GM12878 (cell line): Measurements from ENCODE around the gene RREB1. TPM values are rescaled to one million over a fixed set of nuclear protein-coding genes. Genes with fewer than 3 reads are reported as not detected.

ENCODE experiments used
- ATAC-seq: fragments of 200-7000 bp; cut with Tn5 transposase; 3 replicates; pipeline ENCODE4 v1.9.1; 2020; ENCODE audit warnings: mild to moderate bottlenecking, moderate library complexity
- BruUV-seq: library from RNA; stranded (reverse); fragments of 400-500 nt; replicated peaks from 2 replicates; lab custom pipeline; 2021; lab: Mats Ljungman, UMichigan
- CTCF ChIA-PET: fragments of 300-600 bp; sonication (Branson Sonifier 250); formaldehyde crosslinking; extraction: SDS; loops from one replicate; lab custom pipeline; 2021; ENCODE audit warnings: inconsistent platforms; lab: Yijun Ruan, JAX
- POLR2A ChIA-PET: fragments of 350-600 bp; formaldehyde crosslinking; extraction: SDS; loops from one replicate; lab custom pipeline; 2021; ENCODE audit warnings: inconsistent platforms; lab: Charles Lee
- RAD21 ChIA-PET: fragments of 300-600 bp; sonication (Branson Sonifier 250); formaldehyde crosslinking; loops from one replicate; lab custom pipeline; 2023; ENCODE audit warnings: antibody characterized with exemption; ENCODE audit not compliant: unreplicated experiment; lab: Charles Lee
- SMC1A ChIA-PET: fragments of 300-600 bp; sonication (Branson Sonifier 250); formaldehyde crosslinking; loops from one replicate; lab custom pipeline; 2023; ENCODE audit not compliant: unreplicated experiment, uncharacterized antibody; lab: Charles Lee
- DNase-seq: peaks from one replicate; pipeline ENCODE4 v3.0.0-alpha.2; 2011; ENCODE audit warnings: low read depth, low spot score
- FAIRE-seq: peaks from 3 replicates; lab custom pipeline; 2011; peaks lifted over from hg19 to GRCh38; lab: Jason Lieb, UNC
- H2AFZ ChIP-seq: 2 replicates; pipeline ENCODE4 v1.6.0; 2011; ENCODE audit warnings: low read depth, low read length, control low read depth; ENCODE audit not compliant: control insufficient read depth
- H3K27ac ChIP-seq: 2 replicates; pipeline ENCODE4 v1.5.1; 2011; ENCODE audit warnings: control low read depth; ENCODE audit not compliant: control insufficient read depth, insufficient read depth
- H3K27me3 ChIP-seq, 2 experiments: replicated peaks in 1 of 2; 2 replicates each; pipeline versions ENCODE4 v1.6.0 to v1.6.1; 2011; ENCODE audit warnings: low read length in 1 of 2; ENCODE audit not compliant: control insufficient read depth in 2 of 2, insufficient read depth in 2 of 2
- H3K36me3 ChIP-seq, 2 experiments: 2 replicates each; pipeline ENCODE4 v1.5.1; 2011; ENCODE audit warnings: low read length in 1 of 2; ENCODE audit not compliant: control insufficient read depth in 2 of 2, insufficient read depth in 2 of 2
- H3K4me1 ChIP-seq: 2 replicates; pipeline ENCODE4 v1.6.1; 2011; ENCODE audit warnings: mild to moderate bottlenecking, low read length, moderate library complexity, mixed read lengths; ENCODE audit not compliant: control insufficient read depth, insufficient read depth
- H3K4me2 ChIP-seq: 2 replicates; pipeline ENCODE4 v1.6.0; 2011; ENCODE audit warnings: control low read depth; ENCODE audit not compliant: control insufficient read depth, insufficient read depth
- H3K4me3 ChIP-seq: fragments of 200-600 bp; sonication (generic); 2 replicates; pipeline ENCODE4 v1.5.1; 2016
- H3K79me2 ChIP-seq: 2 replicates; pipeline ENCODE4 v1.6.0; 2011; ENCODE audit warnings: low read length; ENCODE audit not compliant: control insufficient read depth, insufficient read depth
- H3K9ac ChIP-seq: 2 replicates; pipeline ENCODE4 v1.8.0; 2011; ENCODE audit warnings: low read length, control low read depth, mixed read lengths; ENCODE audit not compliant: control insufficient read depth, insufficient read depth
- H3K9me3 ChIP-seq: replicated peaks from 3 replicates; pipeline ENCODE4 v1.5.1; 2011; ENCODE audit warnings: mild to moderate bottlenecking, low read length; ENCODE audit not compliant: control insufficient read depth, insufficient read depth
- H4K20me1 ChIP-seq: 2 replicates; pipeline ENCODE4 v1.6.0; 2011; ENCODE audit not compliant: control insufficient read depth, insufficient read depth
- CBX3 ChIP-seq: fragments of 200-600 bp; sonication (generic); IDR thresholded peaks from 2 replicates; pipeline ENCODE4 v1.6.1; 2016; ENCODE audit warnings: low read depth, borderline replicate concordance
- CREM ChIP-seq: IDR thresholded peaks from 2 replicates; pipeline ENCODE4 v1.6.1; 2014; ENCODE audit warnings: antibody characterized with exemption, low read depth
- E2F8 ChIP-seq: fragments of 450-650 bp; IDR thresholded peaks from 2 replicates; pipeline ENCODE4 v1.6.1; 2018; ENCODE audit warnings: mild to moderate bottlenecking, low read depth, moderate library complexity; ENCODE audit not compliant: partially characterized antibody
- GATAD2B ChIP-seq: fragments of 450-650 bp; conservative IDR thresholded peaks from 2 replicates; pipeline ENCODE4 v1.6.1; 2017; ENCODE audit warnings: low read depth, mild to moderate bottlenecking, moderate library complexity
- HDAC6 ChIP-seq: fragments of 200-600 bp; sonication (generic); IDR thresholded peaks from one replicate; pipeline ENCODE4 v1.8.0; 2017; ENCODE audit warnings: antibody characterized with exemption; ENCODE audit not compliant: unreplicated experiment
- MTA3 ChIP-seq: IDR thresholded peaks from 2 replicates; pipeline ENCODE4 v1.6.1; 2012; ENCODE audit warnings: low read length, inconsistent platforms, borderline replicate concordance
- MXI1 ChIP-seq: fragments of 150-350 bp; IDR thresholded peaks from 2 replicates; pipeline ENCODE4 v1.6.1; 2011; ENCODE audit warnings: low read depth, mild to moderate bottlenecking, inconsistent platforms, low read length, improper control_type of control experiment
- RELB ChIP-seq: fragments of 450-650 bp; IDR thresholded peaks from 2 replicates; pipeline ENCODE4 v1.6.1; 2017; ENCODE audit warnings: low read depth, mild to moderate bottlenecking, moderate library complexity
- SREBF2 ChIP-seq: IDR thresholded peaks from 2 replicates; pipeline ENCODE4 v1.6.1; 2012; ENCODE audit warnings: mild to moderate bottlenecking, low read length
- SUZ12 ChIP-seq: fragments of 200-600 bp; sonication (generic); IDR thresholded peaks from one replicate; pipeline ENCODE4 v1.6.1; 2018; ENCODE audit warnings: antibody characterized with exemption, mild to moderate bottlenecking; ENCODE audit not compliant: unreplicated experiment
- TBL1XR1 ChIP-seq: IDR thresholded peaks from 2 replicates; pipeline ENCODE4 v1.6.1; 2012; ENCODE audit warnings: low read depth, low read length, improper control_type of control experiment
- ZBTB11 ChIP-seq: fragments of 450-650 bp; formaldehyde crosslinking; IDR thresholded peaks from 2 replicates; pipeline ENCODE4 v1.5.0; 2022; ENCODE audit warnings: mild to moderate bottlenecking, missing genetic modification characterization
- WGBS: methylation state at CpG from one replicate; pipeline ENCODE4 v1.1.6; 2016; ENCODE audit warnings: low lambda C conversion rate; ENCODE audit not compliant: insufficient replicate concordance, insufficient coverage; ENCODE audit errors: missing lambda C conversion rate; 5-methylcytosine and 5-hydroxymethylcytosine counted together
- in situ Hi-C: fragments of 300-500 bp; cut with MboI; formaldehyde crosslinking; loops from 9 replicates; pipeline ENCODE4 v1.14.3; 2018; ENCODE audit warnings: mixed read lengths
- intact Hi-C: fragments of 100-400 bp; cut with micrococcal nuclease; formaldehyde crosslinking; loops from one replicate; pipeline ENCODE4 v1.14.2; 2022; ENCODE audit not compliant: unreplicated experiment
- polyA plus RNA-seq, 11 experiments: library from polyadenylated mRNA; depleted of rRNA in 4 of 11; unstranded in 6 of 11; stranded (reverse) in 5 of 11; fragments of >200 nt; fragmentation: Nextera tagmentation in 4 of 11; fragmentation: Illumina TruSeq in 1 of 11; extraction: Ambion mirVana in 4 of 11; extraction: Trizol in 1 of 11; gene quantifications; 1 replicate in 1 of 11; 2 replicates in 10 of 11; pipeline versions ENCODE4 v1.2.1 to v1.2.3, GENCODE V29; 2011 to 2016; ENCODE audit warnings: inconsistent platforms in 2 of 11, missing spikeins in 2 of 11, low read depth in 1 of 11
- total RNA-seq, 4 experiments: library from RNA; depleted of rRNA in 3 of 4; stranded (reverse); fragments of >200 nt in 3 of 4; fragmentation: Illumina TruSeq in 1 of 4; extraction: Trizol in 1 of 4; gene quantifications; 2 replicates each; pipeline versions ENCODE4 v1.2.1 to v1.2.3, GENCODE V29; 2013 to 2021

RREB1 gene
- total and polyA plus RNA-seq, 10 of the 15 experiments (the other 5 are each of a cell fraction or from before 2014, with no cell fraction given): 1.9 to 30.3 (median 8.6) TPM

GRCh38 chr6:7163661-7164071, 55.9 kb downstream of the RREB1 start:
- in situ Hi-C loops (no loop called here), intact Hi-C loops (no loop called here)
- WGBS: 81% methylated on average over 12 of the region's 12 CpGs
- H3K27ac ChIP-seq: no peak overlapping the region
- FAIRE-seq: no peak
- ChIA-PET RAD21 (no interaction called here), SMC1A (no interaction called here), CTCF (no interaction called here), POLR2A (no interaction called here)
- no peak overlapping the region for H2AFZ ChIP-seq
- no peaks in the 10 kb centered on the region for H3K9me3 ChIP-seq
- no peak overlapping the region for H3K4me2 ChIP-seq
- no peak for TF ChIP-seq E2F8
- no peak for TF ChIP-seq SUZ12
- TF ChIP-seq TBL1XR1: no peak
- TF ChIP-seq HDAC6: no peak
- TF ChIP-seq MXI1: no peak
- TF ChIP-seq ZBTB11 (CRISPR knock-in tag): no peak
- TF ChIP-seq GATAD2B: no peak
- no peak for TF ChIP-seq RELB
- TF ChIP-seq CBX3: no peak
- TF ChIP-seq CREM: no peak
- TF ChIP-seq MTA3: no peak
- no peak for TF ChIP-seq SREBF2
- DNase-seq: no peak
- ATAC-seq: no peak
- H3K4me1 ChIP-seq: peaks cover 18% of the 10 kb centered on the region
- no peak overlapping the region for H3K4me3 ChIP-seq
- peaks cover 5% of the 10 kb centered on the region for H4K20me1 ChIP-seq
- no peaks in the 10 kb centered on the region for H3K27me3 ChIP-seq
- peaks cover 3 to 11% of the 10 kb centered on the region in 2 experiments for H3K36me3 ChIP-seq
- peaks cover 93% of the 10 kb centered on the region for H3K79me2 ChIP-seq
- BruUV-seq: no TSS peak
- H3K9ac ChIP-seq: no peak overlapping the region
